ENCODE data around the gene GNG4. TPM values are rescaled to one million over a fixed set of nuclear protein-coding genes. Genes with fewer than 3 reads are reported as not detected.

Gene GNG4
- total and polyA plus RNA-seq, 10 of the 15 experiments (the other 5 are each of a cell fraction or from before 2014, with no cell fraction given) = 0.03 to 0.15 (median 0.15) TPM; not detected in 7

- H3K9me3 ChIP-seq (replicated peaks; ENCODE audit: control insufficient read depth, insufficient read depth, low read length) = no peaks in the 10 kb centered on the region
- ATAC-seq = no peak
- no peak overlapping the region for H3K27ac ChIP-seq (ENCODE audit: control insufficient read depth, insufficient read depth)
- H3K9ac ChIP-seq (ENCODE audit: control insufficient read depth, insufficient read depth, low read length) = no peak overlapping the region
- no peak overlapping the region for H2AFZ ChIP-seq (ENCODE audit: control insufficient read depth, low read depth, low read length)
- intact Hi-C loops (cut with micrococcal nuclease; ENCODE audit: unreplicated experiment) (no loop called here), in situ Hi-C loops (cut with MboI) (no loop called here)
- H3K79me2 ChIP-seq (ENCODE audit: control insufficient read depth, insufficient read depth, low read length) = no peaks in the 10 kb centered on the region
- H3K36me3 ChIP-seq (ENCODE audit: control insufficient read depth in 2 of 2, insufficient read depth in 2 of 2, low read length in 1 of 2) = no peaks in the 10 kb centered on the region
- no peak for FAIRE-seq
- no TSS peak for BruUV-seq (replicated peaks)
- H3K4me1 ChIP-seq (ENCODE audit: control insufficient read depth, insufficient read depth, low read length) = no peaks in the 10 kb centered on the region
- DNase-seq (ENCODE audit: low read depth, low spot score) = no peak
- H4K20me1 ChIP-seq (ENCODE audit: control insufficient read depth, insufficient read depth) = no peaks in the 10 kb centered on the region
- H3K4me3 ChIP-seq = no peak overlapping the region
- ChIA-PET SMC1A (ENCODE audit: uncharacterized antibody, unreplicated experiment) (no interaction called here), RAD21 (ENCODE audit: unreplicated experiment) (no interaction called here), CTCF (no interaction called here), POLR2A (no interaction called here)
- TF ChIP-seq ZNF207 (IDR thresholded peaks at IDR 0.05; ENCODE audit: borderline replicate concordance) = no peak
- TF ChIP-seq POLR2AphosphoS2 (IDR thresholded peaks at IDR 0.05; ENCODE audit: low read depth, low read length) = no peak
- no peak for TF ChIP-seq ESRRA (IDR thresholded peaks at IDR 0.05; ENCODE audit: low read length)
- TF ChIP-seq NBN (IDR thresholded peaks at IDR 0.05) = no peak
- no peak for TF ChIP-seq FOS (IDR thresholded peaks at IDR 0.05; ENCODE audit: borderline replicate concordance, extremely low read depth, insufficient read length)
- TF ChIP-seq CEBPZ (IDR thresholded peaks at IDR 0.05; ENCODE audit: low read depth, low read length) = no peak
- no peak for TF ChIP-seq MEF2A (IDR thresholded peaks at IDR 0.05; ENCODE audit: insufficient read depth, low read depth, low read length)
- no peak for TF ChIP-seq FOXK2 (IDR thresholded peaks at IDR 0.05)
- H3K27me3 ChIP-seq (replicated peaks in 1 of 2; ENCODE audit: control insufficient read depth in 2 of 2, insufficient read depth in 2 of 2, low read length in 1 of 2) = no peaks in the 10 kb centered on the region; a peak in 1 of 4 replicates
- no peak overlapping the region for H3K4me2 ChIP-seq (ENCODE audit: control insufficient read depth, insufficient read depth)
Measured at GRCh38 chr1:235562589-235562988, 87.0 kb downstream of the GNG4 start.
